HG02973 (cell line): ENCODE results near the gene NAB2.
"Not testable (repeated sequence)": the region's sequence is repeated elsewhere in the genome, so short reads cannot be mapped to it uniquely, and the experiment has no call there.

Experiments used
- ATAC-seq: cut with Tn5 transposase; IDR thresholded peaks from one replicate; pipeline ENCODE4 v1.9.1; 2021; ENCODE audit warnings: moderate library complexity; ENCODE audit not compliant: unreplicated experiment

NAB2 gene

GRCh38 chr12:57110104-57111030, 21.5 kb downstream of the NAB2 start:
- ATAC-seq = peak; percentile 48

- peak; percentile 40 for ATAC-seq
Measured at GRCh38 chr12:57111031-57111734, 22.3 kb downstream of the NAB2 start, which contains the start of gene STAT6. STAT6 (minus strand) TSS chr12:57111362; CDS start chr12:57108278, 3,084 bp downstream.

DNA sequence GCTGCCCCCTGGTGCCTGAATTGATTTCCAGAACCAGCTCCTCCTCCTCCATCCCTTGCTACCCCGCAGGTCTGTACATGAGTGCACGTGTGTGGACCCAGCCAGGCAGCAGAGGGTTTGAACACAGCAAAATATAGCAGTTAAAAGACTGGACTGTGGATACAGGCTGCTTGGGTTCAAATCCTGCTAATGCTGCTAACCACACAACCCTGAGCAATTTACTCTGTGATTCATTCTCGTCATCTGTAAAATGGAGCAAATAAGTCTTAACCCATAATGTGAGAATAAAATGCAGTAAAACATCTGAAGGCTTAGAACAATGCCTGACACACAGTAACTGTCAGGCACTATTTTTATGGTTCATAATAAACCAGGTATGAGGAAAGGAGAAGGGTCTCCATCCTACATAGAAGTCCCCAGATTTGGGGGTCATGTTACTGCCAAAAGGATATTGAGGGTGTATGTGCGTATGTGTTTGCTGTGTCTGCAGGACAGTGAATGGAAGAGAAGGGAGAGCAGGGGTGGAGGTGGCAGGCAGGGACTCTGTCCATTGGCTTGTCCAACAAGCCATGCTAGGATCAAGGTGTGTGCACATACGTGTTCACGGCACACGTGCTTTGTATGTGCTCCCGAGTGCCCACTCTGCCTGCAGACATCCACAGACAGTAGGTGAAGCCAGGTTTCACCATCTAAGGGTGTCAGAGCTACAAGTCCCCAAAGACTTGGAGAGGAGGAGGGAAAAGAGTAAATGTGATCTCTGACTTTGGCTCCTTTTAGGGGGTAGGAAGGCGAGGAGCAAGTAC, 23.8 kb downstream of the NAB2 start:
- no peak for ATAC-seq

DNA sequence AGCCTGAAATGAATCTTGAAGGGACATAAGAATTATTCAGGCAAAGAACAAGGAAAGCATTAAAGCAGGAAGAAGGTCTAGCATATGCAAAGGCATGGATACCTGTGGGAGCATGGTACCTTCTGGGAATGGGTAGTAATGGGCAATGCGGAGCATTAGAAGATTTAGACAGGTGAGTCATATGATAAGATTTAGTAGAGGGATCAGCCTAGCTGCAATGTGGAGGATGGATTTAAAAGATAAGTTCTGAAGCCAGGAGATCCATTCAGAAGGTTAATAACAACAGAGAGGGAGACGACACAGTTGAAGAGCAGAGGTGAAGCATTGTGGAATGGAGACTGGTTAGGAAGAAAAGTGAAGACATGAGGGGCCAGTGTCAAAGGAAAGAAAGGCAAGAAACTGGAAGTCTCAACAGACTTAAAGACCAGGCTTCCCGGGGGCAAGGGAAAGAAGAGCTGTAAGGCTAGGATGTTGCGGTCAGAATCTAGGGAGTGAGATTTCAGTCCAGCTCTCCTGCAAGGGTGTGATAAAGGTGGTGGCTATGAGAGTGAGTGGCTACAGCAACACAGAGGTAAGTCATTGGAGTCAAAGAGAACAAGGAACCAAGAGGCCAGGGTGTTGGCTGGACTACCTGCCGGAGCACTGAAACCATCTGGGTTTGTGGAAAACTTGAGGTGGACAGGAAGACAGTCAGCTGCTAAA, 27.8 kb downstream of the NAB2 start:
- ATAC-seq = no peak

- no peak for ATAC-seq
Measured at GRCh38 chr12:57118711-57119271, 29.9 kb downstream of the NAB2 start.

DNA sequence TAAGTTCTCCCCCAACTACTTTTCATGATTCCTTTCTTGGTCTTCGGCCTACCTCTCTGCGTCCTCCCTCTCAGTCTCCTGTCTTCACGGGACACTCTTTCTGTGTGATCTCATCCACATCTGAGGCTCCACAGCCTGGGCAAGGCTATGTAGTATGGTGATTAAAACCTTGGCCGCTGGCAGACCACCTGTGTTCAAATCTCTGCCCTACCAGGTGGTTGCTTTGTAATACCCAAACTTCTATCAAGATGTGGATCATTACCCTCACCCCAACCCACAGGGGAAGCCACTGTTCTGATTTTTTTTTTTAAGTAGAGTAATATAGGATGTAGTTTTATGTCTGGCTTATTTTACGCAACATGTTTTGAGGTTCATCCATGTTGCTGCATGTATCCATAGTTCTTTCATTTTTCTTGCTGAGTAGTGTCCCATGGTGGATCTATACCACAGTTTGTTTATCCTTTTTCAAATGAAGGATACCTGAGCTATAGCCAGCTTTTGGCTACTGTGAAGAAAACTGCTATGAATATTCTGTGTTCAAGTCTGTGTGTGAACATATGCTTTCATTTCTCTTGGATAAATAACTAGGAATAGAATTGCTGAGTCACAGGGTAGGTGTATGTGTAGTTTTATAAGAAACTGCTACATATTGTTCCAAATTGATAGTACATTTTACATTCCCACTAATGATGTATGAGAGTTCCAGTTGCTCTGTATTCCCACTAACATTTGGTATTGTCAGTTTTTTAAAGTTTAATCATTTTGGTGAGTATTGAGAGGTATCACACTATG, 30.6 kb downstream of the NAB2 start:
- ATAC-seq = no peak

- not testable (repeated sequence) for ATAC-seq
Measured at GRCh38 chr12:57120718-57121117, 31.8 kb downstream of the NAB2 start.

GRCh38 chr12:57123813-57124212, 34.9 kb downstream of the NAB2 start:
- ATAC-seq = no peak

DNA sequence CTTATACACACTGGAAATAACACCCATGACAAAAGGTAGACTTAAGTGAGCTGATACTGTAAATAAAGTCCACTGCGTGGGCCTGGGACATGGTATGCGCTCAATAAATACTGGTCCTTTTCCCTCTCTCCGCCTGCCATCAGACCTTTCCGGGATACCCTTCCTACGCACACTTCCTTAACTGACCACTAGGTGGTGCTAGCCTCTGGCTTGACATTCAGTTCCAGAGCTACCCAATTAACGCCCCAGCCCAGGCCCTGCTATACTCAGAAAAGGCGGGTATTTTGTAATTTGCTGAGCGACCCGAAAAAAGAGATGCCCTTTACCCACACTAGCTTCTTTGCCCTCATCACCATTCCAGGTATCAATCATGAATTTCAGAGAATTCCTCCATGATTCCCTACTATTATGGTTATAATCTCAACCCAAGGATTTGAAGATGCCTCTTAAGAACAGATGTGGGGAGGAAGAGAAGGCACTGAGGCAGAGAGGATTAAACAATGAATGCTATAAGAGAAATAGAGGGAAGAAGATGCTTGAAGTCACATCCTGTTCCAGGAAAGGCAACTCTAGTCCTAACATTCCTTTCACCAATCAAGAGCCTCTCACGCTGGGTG, 35.5 kb downstream of the NAB2 start:
- no peak for ATAC-seq

DNA sequence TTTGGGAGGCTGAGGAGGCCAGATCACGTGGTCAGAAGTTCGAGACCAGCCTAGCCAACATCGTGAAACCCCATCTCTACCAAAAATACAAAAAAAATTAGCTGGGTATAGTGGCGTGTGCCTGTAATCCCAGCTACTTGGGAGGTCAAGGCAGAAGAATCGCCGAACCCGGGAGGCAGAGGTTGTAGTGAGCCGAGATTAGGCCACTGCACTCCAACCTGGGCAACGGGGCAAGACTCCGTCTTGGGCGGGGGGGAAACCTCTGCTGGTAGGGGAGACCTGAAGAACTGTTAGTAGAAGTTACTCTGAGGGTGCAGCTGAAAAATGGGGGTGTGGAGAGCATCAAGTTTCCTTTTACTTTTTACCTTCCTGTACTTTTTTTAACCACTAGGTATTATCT, 37.1 kb downstream of the NAB2 start:
- ATAC-seq = no peak

- ATAC-seq = no peak
Measured at GRCh38 chr12:57126561-57126960, 37.6 kb downstream of the NAB2 start.

- ATAC-seq = no peak
Measured at GRCh38 chr12:57127101-57127725, 38.3 kb downstream of the NAB2 start.

DNA sequence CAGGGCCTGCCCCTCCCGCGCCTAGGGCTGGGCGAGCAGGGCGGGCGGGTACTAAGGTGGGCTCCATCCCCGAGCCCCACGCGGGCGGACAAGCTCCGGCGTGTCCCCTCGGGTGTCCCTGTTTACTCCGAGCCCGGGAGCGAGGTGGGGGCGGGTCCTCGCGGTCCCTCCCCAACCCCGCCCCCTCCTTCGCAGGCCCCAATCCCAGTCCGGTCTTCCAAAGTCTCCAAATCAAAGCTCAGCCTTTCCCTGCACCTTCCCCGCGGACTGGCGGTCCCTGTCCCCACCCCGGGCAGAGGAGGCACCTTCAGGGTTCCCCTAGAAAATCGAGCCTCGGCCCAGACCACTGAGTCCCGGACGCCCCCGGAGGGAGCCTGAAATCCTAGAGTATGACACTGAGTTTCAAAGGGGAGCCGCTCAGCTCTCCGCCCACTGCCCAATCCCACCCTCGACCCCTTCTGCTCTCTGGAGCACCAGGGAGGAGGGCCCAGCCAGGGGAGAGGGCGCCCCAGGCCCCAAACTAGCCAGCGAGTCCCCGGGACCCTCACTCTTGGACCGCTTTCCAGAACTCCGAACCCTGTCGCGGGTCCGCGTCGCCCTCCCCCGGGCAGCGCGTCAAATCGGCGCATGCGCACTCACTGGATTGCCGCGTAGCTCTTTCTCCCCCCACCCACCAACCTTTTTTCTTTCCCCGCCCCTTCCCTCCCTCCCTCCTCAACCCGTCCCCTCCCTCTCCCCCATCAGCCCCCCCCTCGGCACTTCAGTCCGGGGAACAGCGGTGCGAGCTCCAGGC, 39.0 kb downstream of the NAB2 start, which contains the start of gene LRP1:
Gene LRP1 (plus strand): TSS at position 758 of the 793 bp plus-strand sequence. CDS start 482 bp downstream, outside the sequence.
- no peak for ATAC-seq

DNA sequence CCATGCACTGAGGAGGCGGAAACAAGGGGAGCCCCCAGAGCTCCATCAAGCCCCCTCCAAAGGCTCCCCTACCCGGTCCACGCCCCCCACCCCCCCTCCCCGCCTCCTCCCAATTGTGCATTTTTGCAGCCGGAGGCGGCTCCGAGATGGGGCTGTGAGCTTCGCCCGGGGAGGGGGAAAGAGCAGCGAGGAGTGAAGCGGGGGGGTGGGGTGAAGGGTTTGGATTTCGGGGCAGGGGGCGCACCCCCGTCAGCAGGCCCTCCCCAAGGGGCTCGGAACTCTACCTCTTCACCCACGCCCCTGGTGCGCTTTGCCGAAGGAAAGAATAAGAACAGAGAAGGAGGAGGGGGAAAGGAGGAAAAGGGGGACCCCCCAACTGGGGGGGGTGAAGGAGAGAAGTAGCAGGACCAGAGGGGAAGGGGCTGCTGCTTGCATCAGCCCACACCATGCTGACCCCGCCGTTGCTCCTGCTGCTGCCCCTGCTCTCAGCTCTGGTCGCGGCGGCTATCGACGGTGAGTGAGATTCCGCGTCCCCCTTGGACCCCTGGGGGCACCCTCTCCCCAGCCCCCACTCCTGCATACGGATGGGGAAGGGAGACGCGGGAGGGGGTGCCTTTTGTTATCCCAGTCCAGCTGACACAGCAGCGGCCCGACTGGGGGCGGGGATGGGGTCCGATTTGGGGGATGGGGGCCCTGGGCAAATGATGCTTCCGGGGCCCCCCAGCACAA, 39.8 kb downstream of the NAB2 start:
- no peak for ATAC-seq

DNA sequence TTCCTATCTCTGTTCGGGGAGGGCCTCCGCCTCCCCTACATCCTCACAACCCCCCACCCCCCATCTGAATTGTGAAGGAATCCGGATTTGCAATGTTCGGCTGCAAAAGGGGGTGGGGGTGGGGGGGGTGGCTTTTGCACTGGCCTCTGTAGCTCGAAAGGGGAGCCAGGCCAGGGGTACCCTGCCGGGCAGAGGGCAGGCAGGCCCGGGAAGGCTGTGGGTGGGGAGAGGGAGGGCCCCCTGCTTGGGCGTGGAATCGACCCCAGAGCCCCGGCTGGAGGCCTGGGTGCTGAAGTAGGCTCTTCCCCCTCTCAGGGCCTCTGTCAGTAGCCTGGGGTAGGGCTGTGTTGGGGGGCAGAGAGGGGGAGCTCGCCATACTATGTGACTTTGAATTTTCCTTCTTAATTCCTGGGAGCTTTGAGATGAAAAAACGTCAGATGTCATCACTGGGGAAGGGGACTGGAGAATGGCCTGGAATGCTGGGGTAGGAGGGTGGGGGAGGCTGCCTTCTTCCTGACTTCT, 40.5 kb downstream of the NAB2 start:
- no peak for ATAC-seq

DNA sequence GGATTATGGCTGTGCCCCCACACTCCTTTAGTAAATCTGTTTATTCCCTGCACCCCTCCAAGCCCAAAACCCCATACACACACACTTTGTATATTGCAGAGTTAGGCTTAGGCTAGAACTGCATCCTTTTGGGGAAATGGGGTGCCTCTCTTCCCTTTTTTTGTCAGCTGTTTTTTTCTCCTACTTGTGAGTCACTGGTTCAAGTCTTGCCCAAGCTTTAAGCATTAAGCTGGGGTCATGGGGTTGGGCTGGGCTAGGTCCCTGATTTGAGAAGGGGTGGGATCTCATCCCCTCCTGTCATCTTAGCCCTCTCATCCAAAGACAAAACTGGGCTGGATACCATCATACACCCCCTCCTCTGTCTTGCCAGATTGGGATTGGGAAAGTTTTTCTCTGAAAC, 41.0 kb downstream of the NAB2 start:
- ATAC-seq = no peak

DNA sequence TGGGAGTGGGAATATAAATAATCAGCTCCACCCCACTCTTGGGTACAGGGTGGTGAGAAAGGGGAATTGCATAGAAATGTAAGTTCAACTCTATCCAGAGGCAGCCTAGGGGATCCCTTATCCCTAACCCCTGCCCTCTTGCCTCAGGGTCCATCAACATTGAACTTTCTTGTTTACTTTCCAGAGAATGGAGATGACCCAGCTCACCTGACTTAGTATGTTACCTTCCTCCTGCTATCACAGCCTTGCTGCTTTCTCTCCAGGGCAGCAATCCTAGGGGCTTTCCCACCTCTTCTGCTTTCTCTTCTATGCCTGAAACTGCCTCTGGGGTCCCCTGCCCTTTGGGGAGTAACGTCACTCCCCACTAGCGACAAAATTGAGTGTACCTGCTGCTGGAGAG, 42.0 kb downstream of the NAB2 start:
- ATAC-seq = no peak
